Measurements from ENCODE around the gene LRFN4.

The LRFN4 gene

GRCh38 chr11:66875378-66875777, 18.5 kb downstream of the LRFN4 start:
- DNase-seq (ENCODE audit: low read depth, low spot score), result no peak
- no peak for TF ChIP-seq CTCF (IDR thresholded peaks at IDR 0.05; ENCODE audit: insufficient read depth, low read length, missing control alignments)
- no peak overlapping the region for H3K4me3 ChIP-seq (ENCODE audit: low read depth, low read length)
- ChIA-PET POLR2A (no interaction called here), CTCF (no interaction called here)

- TF ChIP-seq CTCF (IDR thresholded peaks at IDR 0.05; ENCODE audit: insufficient read depth, low read length, missing control alignments), result no peak
- CTCF ChIA-PET, result no interaction called here
- no peak for DNase-seq (ENCODE audit: low read depth, low spot score)
- H3K4me3 ChIP-seq (ENCODE audit: low read depth, low read length), result no peak overlapping the region
- POLR2A ChIA-PET, result no interaction called here
Measured at GRCh38 chr11:66877588-66878385, 20.9 kb downstream of the LRFN4 start.

GRCh38 chr11:66878474-66878873, 21.6 kb downstream of the LRFN4 start:
- H3K4me3 ChIP-seq (ENCODE audit: low read depth, low read length), result no peak overlapping the region
- no peak for TF ChIP-seq CTCF (IDR thresholded peaks at IDR 0.05; ENCODE audit: insufficient read depth, low read length, missing control alignments)
- CTCF ChIA-PET, result interaction anchor here (1.2 kb wide), 1 partner anchor 9 kb away, joined by 4 read pairs; no protein-coding TSS in a partner anchor
- no peak for DNase-seq (ENCODE audit: low read depth, low spot score)
- POLR2A ChIA-PET, result no interaction called here

- ChIA-PET POLR2A (no interaction called here), CTCF (interaction anchor here (1.2 kb wide), 1 partner anchor 8 kb away, joined by 4 read pairs; no protein-coding TSS in a partner anchor)
- no peak overlapping the region for H3K4me3 ChIP-seq (ENCODE audit: low read depth, low read length)
- no peak for TF ChIP-seq CTCF (IDR thresholded peaks at IDR 0.05; ENCODE audit: insufficient read depth, low read length, missing control alignments)
- DNase-seq (ENCODE audit: low read depth, low spot score), result no peak
Measured at GRCh38 chr11:66879000-66879399, 22.1 kb downstream of the LRFN4 start.

GRCh38 chr11:66879583-66879982, 22.7 kb downstream of the LRFN4 start:
- ChIA-PET POLR2A (no interaction called here), CTCF (interaction anchor here (1.2 to 4.1 kb wide), 4 partner anchors 8 to 185 kb away, joined by 4 to 27 read pairs (median 4); no protein-coding TSS in a partner anchor)
- DNase-seq (ENCODE audit: low read depth, low spot score), result no peak
- no peak for TF ChIP-seq CTCF (IDR thresholded peaks at IDR 0.05; ENCODE audit: insufficient read depth, low read length, missing control alignments)
- no peak overlapping the region for H3K4me3 ChIP-seq (ENCODE audit: low read depth, low read length)

- CTCF ChIA-PET, result interaction anchor here (1.3 to 5.6 kb wide), 4 partner anchors 9 to 185 kb away, joined by 4 to 40 read pairs (median 16); no protein-coding TSS in a partner anchor
- no peak overlapping the region for H3K4me3 ChIP-seq (ENCODE audit: low read depth, low read length)
- POLR2A ChIA-PET, result no interaction called here
- TF ChIP-seq CTCF (IDR thresholded peaks at IDR 0.05; ENCODE audit: insufficient read depth, low read length, missing control alignments), result no peak
- DNase-seq (ENCODE audit: low read depth, low spot score), result no peak
Measured at GRCh38 chr11:66879999-66880398, 23.1 kb downstream of the LRFN4 start.

All from AG04449 (cell line).